ENCODE results near the gene ZDHHC14. TPM values are rescaled to one million over a fixed set of nuclear protein-coding genes. Genes with fewer than 3 reads are reported as not detected.

The ZDHHC14 gene
- total RNA-seq, 1 donor from 2014 or later = 15.2 TPM

- no peak overlapping the region for H3K4me3 ChIP-seq
- no peak for DNase-seq (ENCODE audit: extremely low spot score in 2 of 2)
- no peaks in the 10 kb centered on the region for H3K9me3 ChIP-seq
- H3K4me1 ChIP-seq = peaks cover 24% of the 10 kb centered on the region
- TF ChIP-seq POLR2AphosphoS5 (IDR thresholded peaks at IDR 0.05; ENCODE audit: insufficient read depth in 1 of 2, low read depth in 1 of 2) = no peak
- TF ChIP-seq POLR2A (IDR thresholded peaks at IDR 0.05) = no peak
- TF ChIP-seq CTCF (IDR thresholded peaks at IDR 0.05) = no peak
- peak overlapping the region; percentile 38 for H3K27ac ChIP-seq
- intact Hi-C loops (cut with DNase I) = no loop called here
- no peaks in the 10 kb centered on the region for H3K27me3 ChIP-seq
- no peaks in the 10 kb centered on the region for H3K36me3 ChIP-seq
These were observed 233.1 kb downstream of the ZDHHC14 start for GRCh38 chr6:157614026-157614568.

DNA sequence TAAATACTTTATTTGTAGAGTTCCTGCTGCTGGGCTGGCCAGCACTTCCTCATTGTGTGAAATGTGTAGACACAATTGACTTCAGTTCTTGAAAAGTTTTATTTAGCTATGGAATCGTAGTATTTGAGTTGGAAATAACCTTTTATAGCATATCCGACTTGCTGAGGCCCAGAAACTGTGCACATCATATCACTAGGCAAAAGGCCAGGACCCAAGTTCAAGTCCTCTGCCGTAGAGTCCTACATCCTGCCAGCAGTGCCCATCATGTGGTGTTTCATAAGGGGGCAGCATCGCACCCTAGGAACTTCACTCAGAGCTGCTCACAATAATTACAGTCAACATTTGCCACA lies 234.4 kb downstream of the ZDHHC14 start:
- Histone ChIP-seq H3K4me3 (no peak overlapping the region), H3K27ac (peak overlapping the region; percentile 38), H3K9me3 (no peaks in the 10 kb centered on the region), H3K4me1 (peaks cover 24% of the 10 kb centered on the region), H3K27me3 (no peaks in the 10 kb centered on the region), H3K36me3 (no peaks in the 10 kb centered on the region)
- TF ChIP-seq CTCF (IDR thresholded peaks at IDR 0.05) (no peak), POLR2AphosphoS5 (IDR thresholded peaks at IDR 0.05; ENCODE audit: insufficient read depth in 1 of 2, low read depth in 1 of 2) (no peak), POLR2A (IDR thresholded peaks at IDR 0.05) (no peak)
- DNase-seq (ENCODE audit: extremely low spot score in 2 of 2) = no peak
- intact Hi-C loops (cut with DNase I) = no loop called here

DNA sequence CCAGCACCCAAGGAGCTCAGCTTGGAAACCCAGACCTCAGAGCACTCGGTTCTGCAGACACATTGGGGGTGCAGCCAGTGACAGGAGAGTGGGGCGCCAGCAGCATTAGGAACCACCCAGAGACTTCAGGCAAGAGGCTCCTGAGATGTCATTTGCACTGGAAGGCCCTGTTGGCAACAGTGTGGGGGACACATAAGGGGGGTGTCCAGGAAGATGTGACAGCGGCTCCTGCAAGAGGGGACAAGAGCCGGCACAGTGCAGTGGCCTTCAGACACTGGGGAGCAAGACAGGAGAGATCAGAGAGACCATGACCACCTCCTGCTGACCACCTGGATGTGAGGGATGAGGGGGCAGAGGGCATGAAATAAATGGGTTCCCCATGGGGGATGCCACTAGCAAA lies 235.0 kb downstream of the ZDHHC14 start:
- no peak for DNase-seq (ENCODE audit: extremely low spot score in 2 of 2)
- Histone ChIP-seq H3K27me3 (no peaks in the 10 kb centered on the region), H3K27ac (no peak overlapping the region), H3K9me3 (no peaks in the 10 kb centered on the region), H3K4me3 (no peak overlapping the region), H3K36me3 (no peaks in the 10 kb centered on the region), H3K4me1 (peaks cover 24% of the 10 kb centered on the region)
- no peak for TF ChIP-seq CTCF (IDR thresholded peaks at IDR 0.05)
- TF ChIP-seq POLR2A (IDR thresholded peaks at IDR 0.05) = no peak
- TF ChIP-seq POLR2AphosphoS5 (IDR thresholded peaks at IDR 0.05; ENCODE audit: insufficient read depth in 1 of 2, low read depth in 1 of 2) = no peak
- intact Hi-C loops (cut with DNase I) = no loop called here

DNA sequence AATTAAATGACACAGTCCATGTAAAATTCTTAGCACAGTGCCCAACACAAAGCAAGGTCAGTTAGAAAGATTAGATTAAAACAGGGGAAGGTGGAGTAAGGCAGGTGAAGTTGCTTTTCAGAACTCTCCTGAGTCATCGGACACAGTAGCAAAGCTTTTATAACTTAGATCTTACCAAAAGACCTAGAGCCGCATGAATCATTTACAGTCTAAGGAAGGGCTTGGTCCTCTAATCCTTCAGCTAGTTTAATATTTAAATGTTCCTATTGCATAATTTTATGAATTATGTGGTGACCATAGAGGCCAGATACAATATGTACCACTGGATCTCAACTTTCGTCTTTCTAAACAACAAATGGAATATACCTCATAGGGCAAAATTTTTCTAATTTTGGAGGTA lies 240.0 kb downstream of the ZDHHC14 start:
- Histone ChIP-seq H3K9me3 (no peaks in the 10 kb centered on the region), H3K4me3 (no peak overlapping the region), H3K36me3 (no peaks in the 10 kb centered on the region), H3K27me3 (no peaks in the 10 kb centered on the region), H3K27ac (no peak overlapping the region), H3K4me1 (no peaks in the 10 kb centered on the region)
- DNase-seq (ENCODE audit: extremely low spot score in 2 of 2) = no peak
- TF ChIP-seq POLR2A (IDR thresholded peaks at IDR 0.05) (no peak), POLR2AphosphoS5 (IDR thresholded peaks at IDR 0.05; ENCODE audit: insufficient read depth in 1 of 2, low read depth in 1 of 2) (no peak), CTCF (IDR thresholded peaks at IDR 0.05) (no peak)
- intact Hi-C loops (cut with DNase I) = no loop called here

GRCh38 chr6:157621406-157621805 lies 240.4 kb downstream of the ZDHHC14 start:
- Histone ChIP-seq H3K4me1 (no peaks in the 10 kb centered on the region), H3K9me3 (no peaks in the 10 kb centered on the region), H3K4me3 (no peak overlapping the region), H3K27ac (no peak overlapping the region), H3K27me3 (no peaks in the 10 kb centered on the region), H3K36me3 (no peaks in the 10 kb centered on the region)
- TF ChIP-seq POLR2AphosphoS5 (IDR thresholded peaks at IDR 0.05; ENCODE audit: insufficient read depth in 1 of 2, low read depth in 1 of 2) (no peak), POLR2A (IDR thresholded peaks at IDR 0.05) (no peak), CTCF (IDR thresholded peaks at IDR 0.05) (no peak)
- intact Hi-C loops (cut with DNase I) = no loop called here
- DNase-seq (ENCODE audit: extremely low spot score in 2 of 2) = no peak

Measured in vagina (tissue), 2 donors.